T-helper 1 cell treated with Interleukin-12 subunit alpha and Interleukin-12 subunit beta and Interleukin-4 antibody, amounts not matched to agents 30 μg/mL and 1 μg/mL, for 36 hours (primary cell): ENCODE results near the gene MARK4.

Experiments
- H3K27ac Mint-ChIP-seq: one replicate; pipeline ENCODE4 v1.8.0; 2021; ENCODE audit warnings: mild to moderate bottlenecking, mixed read lengths
- H3K27me3 Mint-ChIP-seq: one replicate; pipeline ENCODE4 v1.8.0; 2021; ENCODE audit warnings: low read depth, mixed read lengths
- H3K36me3 Mint-ChIP-seq: one replicate; pipeline ENCODE4 v1.8.0; 2021; ENCODE audit warnings: low read depth, mixed read lengths
- H3K4me1 Mint-ChIP-seq: one replicate; pipeline ENCODE4 v1.8.0; 2021; ENCODE audit warnings: low read depth, mixed read lengths
- H3K4me3 Mint-ChIP-seq: one replicate; pipeline ENCODE4 v1.8.0; 2021; ENCODE audit warnings: mild to moderate bottlenecking, moderate library complexity, mixed read lengths
- H3K9me3 Mint-ChIP-seq: one replicate; pipeline ENCODE4 v1.8.0; 2021; ENCODE audit warnings: mixed read lengths

Gene MARK4

DNA sequence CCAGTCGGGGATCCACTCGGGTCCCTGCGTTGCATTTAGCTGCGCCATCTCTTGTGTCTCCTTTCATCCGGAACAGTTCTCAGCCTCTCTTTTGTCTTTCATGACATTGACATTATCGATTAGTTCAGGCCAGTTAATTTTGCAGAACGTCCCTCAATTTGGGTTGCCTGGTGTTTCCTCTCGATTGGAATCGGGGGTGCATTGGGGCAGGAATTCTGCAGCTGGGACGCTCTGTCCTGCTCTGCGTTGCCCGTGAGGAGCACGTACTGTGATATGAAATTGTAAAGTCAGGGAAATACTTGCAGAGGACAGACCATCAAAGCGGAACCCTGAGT lies 22.4 kb downstream of the MARK4 start:
- Mint-ChIP-seq H3K4me3 (no peak overlapping the region), H3K36me3 (peaks cover 4% of the 10 kb centered on the region), H3K9me3 (no peaks in the 10 kb centered on the region)

DNA sequence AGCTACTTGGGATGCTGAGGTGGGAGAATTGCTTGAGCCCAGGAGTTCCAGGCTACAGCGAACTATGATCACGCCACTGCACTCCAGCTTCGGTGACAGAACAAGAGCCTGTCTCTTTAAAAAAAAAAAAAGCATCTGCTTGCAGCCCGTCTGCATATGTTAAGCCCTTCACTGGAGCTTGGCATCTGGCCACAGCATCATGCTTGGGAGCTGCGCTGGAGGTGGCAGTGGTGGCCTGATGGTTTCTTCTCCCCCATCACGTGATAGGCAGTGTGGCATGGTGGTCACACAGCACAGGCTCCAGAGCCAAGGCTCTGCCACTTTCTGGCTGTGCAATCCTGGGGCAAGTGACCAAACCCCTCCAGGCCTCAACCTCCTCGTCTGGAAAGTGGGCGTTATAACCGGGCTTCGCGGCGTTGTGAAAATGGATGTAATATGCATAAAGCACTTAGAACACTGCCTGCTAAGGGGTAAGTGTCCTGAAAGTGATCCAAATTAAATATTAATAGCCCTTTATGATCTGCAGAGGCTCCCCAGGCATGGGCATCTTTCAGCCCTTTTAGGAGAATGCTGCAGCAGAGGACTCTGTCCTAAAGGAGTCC lies 24.4 kb downstream of the MARK4 start:
- no peaks in the 10 kb centered on the region for H3K9me3 Mint-ChIP-seq
- H3K36me3 Mint-ChIP-seq, result peaks cover 4% of the 10 kb centered on the region
- peaks cover 2% of the 10 kb centered on the region for H3K4me1 Mint-ChIP-seq
- H3K4me3 Mint-ChIP-seq, result no peak overlapping the region
- H3K27me3 Mint-ChIP-seq, result no peaks in the 10 kb centered on the region
- no peak overlapping the region for H3K27ac Mint-ChIP-seq

More for the DNA sequence above, 22.4 kb downstream of the MARK4 start:
- Mint-ChIP-seq H3K27ac (no peak overlapping the region), H3K4me1 (no peaks in the 10 kb centered on the region), H3K27me3 (no peaks in the 10 kb centered on the region)

DNA sequence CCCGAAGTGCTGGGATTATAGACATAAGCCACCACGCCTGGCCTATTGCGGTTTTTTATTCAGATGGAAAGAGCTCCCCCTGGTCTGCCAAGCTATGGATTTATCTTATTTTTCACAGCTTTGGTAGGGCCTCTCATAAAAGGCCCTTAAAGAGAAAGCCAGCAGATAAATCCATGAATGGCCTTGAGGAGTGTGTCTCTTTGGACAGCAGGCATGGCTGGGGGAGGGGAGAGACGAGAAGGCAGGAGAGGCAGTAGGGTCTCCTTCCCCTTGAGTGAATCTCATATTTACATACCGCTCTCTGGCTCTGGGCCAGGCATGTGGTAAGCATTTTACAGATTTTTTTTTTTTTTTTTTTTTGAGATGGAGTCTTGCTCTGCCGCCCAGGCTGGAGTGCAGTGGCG lies 25.2 kb downstream of the MARK4 start:
- Mint-ChIP-seq H3K4me1 (peaks cover 2% of the 10 kb centered on the region), H3K36me3 (peaks cover 4% of the 10 kb centered on the region), H3K4me3 (no peak overlapping the region), H3K9me3 (no peaks in the 10 kb centered on the region), H3K27me3 (no peaks in the 10 kb centered on the region), H3K27ac (no peak overlapping the region)

DNA sequence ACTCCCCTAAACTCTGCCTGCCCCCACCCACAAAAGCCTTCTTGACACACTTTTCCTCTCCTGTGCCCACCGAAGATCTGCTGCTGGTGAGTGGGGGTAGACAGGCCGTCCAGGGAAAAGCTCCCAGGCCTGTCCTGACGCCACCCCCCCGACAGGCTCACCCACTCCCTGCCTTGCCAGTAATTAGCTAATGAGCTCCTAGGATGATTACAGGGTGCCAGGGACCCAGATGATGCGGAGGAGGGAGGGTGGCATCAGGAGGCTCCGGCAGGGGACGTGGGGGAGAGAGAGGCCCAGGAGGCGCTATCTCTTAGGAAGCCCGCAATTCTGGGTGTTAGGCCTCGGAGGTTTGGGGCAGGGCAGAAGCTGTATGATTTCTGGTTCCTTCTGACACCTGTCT lies 27.0 kb downstream of the MARK4 start:
- peaks cover 2% of the 10 kb centered on the region for H3K4me1 Mint-ChIP-seq
- H3K27me3 Mint-ChIP-seq, result no peaks in the 10 kb centered on the region
- H3K27ac Mint-ChIP-seq, result no peak overlapping the region
- H3K36me3 Mint-ChIP-seq, result peaks cover 4% of the 10 kb centered on the region
- no peaks in the 10 kb centered on the region for H3K9me3 Mint-ChIP-seq
- H3K4me3 Mint-ChIP-seq, result no peak overlapping the region

DNA sequence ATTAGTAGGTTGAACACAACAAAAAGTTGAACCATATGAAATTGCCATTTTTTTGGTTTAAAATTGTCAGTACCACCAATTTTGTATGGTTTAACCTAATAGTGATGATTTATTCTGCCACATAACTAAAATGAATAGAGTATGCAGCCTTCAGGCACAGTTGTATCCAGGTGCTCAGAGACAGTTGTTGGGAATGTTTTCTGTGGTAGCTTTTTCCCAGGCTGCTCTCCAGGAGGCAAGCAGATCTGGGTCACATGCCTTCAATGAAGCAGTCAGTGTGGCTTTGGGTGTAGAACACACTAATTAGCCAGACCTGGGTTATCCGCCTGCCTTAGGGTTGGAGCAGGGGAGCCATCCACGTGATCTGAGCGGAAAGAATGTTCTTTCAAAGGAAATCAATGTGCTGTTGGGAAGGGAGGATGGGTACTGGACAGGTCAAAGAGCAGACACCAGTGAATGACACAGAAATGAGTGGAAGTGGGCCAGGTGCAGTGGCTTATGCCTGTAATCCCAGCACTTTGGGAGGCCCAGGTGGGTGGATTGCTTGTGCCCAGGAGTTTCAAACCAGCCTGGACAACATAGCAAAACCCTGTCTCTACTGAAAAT lies 28.6 kb downstream of the MARK4 start:
- peaks cover 10% of the 10 kb centered on the region for H3K36me3 Mint-ChIP-seq
- H3K27ac Mint-ChIP-seq, result no peak overlapping the region

DNA sequence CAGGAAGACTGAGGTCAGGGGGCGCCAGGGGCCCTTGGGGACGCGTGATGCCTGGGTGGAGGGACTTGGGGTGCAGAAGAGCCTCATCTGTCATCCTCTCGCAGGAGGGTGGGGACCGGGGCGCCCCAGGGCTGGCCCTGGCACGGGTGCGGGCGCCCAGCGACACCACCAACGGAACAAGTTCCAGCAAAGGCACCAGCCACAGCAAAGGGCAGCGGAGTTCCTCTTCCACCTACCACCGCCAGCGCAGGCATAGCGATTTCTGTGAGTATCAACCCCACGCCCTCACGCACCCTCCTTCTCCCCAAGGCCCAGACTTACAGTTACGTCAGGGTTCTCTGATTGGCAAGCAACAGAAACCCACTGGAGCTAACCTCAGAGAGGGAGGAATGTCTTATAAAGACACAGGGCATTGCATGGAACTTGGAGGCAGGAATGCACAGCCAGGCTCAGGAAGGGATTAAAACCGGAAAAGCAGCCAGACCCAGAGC lies 29.4 kb downstream of the MARK4 start:
- Mint-ChIP-seq H3K27me3 (no peaks in the 10 kb centered on the region), H3K27ac (no peak overlapping the region), H3K4me3 (no peak overlapping the region), H3K36me3 (peaks cover 10% of the 10 kb centered on the region), H3K9me3 (no peaks in the 10 kb centered on the region), H3K4me1 (peaks cover 2% of the 10 kb centered on the region)

More for the DNA sequence above, 28.6 kb downstream of the MARK4 start:
- H3K4me3 Mint-ChIP-seq, result no peak overlapping the region
- H3K4me1 Mint-ChIP-seq, result peaks cover 2% of the 10 kb centered on the region
- no peaks in the 10 kb centered on the region for H3K9me3 Mint-ChIP-seq
- H3K27me3 Mint-ChIP-seq, result no peaks in the 10 kb centered on the region

DNA sequence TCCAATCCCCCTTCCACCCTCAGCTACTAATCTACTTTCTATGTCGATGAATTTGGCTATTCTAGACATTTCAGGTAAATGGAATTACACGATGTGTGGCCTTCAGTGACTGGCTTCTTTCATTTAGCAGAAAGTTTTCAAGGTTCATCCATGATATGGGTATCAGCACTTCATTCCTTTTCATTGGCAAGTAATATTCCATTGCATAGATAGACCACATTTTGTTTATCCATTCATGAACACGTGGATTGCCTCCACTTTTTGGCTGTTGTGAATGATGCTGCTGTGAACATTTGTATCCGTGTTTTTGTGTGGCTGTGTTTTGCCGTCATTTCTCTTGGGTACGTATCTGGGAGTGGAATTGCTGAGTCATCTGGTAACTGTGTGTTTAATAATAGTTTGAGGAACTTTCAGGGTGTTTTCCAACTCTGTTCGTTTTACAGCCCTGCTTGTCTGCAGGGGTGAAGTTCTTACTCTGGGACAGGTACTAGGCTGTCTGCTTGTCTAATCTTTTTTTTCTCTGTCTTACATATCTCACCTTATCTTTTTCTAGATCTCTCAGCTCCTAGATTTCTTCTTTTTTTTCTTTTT lies 32.5 kb downstream of the MARK4 start:
- no peaks in the 10 kb centered on the region for H3K27me3 Mint-ChIP-seq
- H3K27ac Mint-ChIP-seq, result no peak overlapping the region
- peaks cover 11% of the 10 kb centered on the region for H3K36me3 Mint-ChIP-seq
- no peak overlapping the region for H3K4me3 Mint-ChIP-seq
- H3K9me3 Mint-ChIP-seq, result no peaks in the 10 kb centered on the region
- peaks cover 2% of the 10 kb centered on the region for H3K4me1 Mint-ChIP-seq

DNA sequence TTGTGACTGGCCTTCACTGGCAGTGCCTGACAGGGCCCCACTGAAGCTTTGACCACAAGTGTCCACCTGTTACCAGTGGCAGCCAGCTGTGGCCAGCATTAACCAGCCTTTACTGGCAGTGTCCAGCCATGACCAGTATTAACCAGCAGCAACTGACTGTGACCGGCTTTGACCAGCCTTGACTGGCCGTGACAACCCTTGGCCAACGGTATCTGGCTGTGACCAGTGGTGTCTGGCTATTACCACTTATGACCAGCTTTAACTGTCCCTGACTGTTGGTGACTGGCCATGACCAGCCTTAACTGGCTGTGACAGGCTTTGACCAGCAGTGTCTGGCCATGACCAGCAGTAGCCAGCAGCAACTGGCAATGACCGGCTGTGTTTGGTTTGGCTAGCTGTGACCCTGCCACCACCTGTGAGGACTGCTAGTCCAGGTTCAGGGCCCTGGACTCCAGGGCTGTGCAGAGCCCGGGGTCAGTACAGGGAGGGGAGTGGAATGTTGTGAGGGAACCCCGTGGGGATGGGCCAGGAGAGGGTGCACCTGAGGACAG lies 39.4 kb downstream of the MARK4 start:
- Mint-ChIP-seq H3K4me1 (no peaks in the 10 kb centered on the region), H3K9me3 (no peaks in the 10 kb centered on the region), H3K27ac (no peak overlapping the region), H3K36me3 (peaks cover 17% of the 10 kb centered on the region), H3K4me3 (no peak overlapping the region), H3K27me3 (no peaks in the 10 kb centered on the region)

DNA sequence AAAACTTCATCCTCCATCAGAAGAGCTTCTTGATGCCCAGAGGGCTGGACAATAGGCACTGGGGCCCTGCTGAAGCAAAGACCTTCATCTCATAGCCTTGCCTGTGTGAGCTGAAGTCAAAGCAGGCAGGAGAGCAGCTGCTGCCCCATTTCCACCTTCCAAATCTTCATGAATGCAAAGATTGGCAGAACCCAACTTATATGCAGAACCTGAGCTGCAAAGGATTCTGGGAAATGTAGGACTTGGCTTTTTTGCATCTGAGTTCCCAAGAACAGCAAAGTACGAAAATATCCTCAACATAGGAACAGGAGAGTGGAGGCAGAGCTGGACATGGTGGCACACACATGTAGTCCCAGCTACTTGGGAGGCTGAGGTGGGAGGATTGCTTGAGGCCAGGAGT lies 40.8 kb downstream of the MARK4 start:
- Mint-ChIP-seq H3K27me3 (no peaks in the 10 kb centered on the region), H3K36me3 (peaks cover 15% of the 10 kb centered on the region), H3K4me1 (no peaks in the 10 kb centered on the region), H3K9me3 (no peaks in the 10 kb centered on the region), H3K4me3 (no peak overlapping the region), H3K27ac (no peak overlapping the region)

DNA sequence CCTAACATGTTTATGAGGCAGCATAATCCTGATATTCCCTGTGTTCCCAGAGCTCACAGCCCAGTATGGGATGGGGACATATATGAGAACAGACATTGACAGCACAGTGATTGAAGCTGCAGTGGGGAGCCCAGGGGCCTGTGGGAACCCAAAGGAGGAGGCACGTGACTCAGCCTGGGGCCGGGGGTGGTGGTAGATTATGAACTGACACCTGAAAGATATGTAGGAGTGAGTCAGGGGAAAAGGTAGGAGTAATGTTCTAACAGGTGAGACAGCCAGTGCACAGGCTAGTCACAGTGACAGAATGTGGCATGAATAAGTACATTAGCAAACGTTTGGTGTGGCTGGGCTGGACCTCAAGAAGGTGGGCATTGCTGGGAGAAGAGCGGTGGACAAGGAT lies 42.6 kb downstream of the MARK4 start:
- Mint-ChIP-seq H3K36me3 (peaks cover 13% of the 10 kb centered on the region), H3K27me3 (no peaks in the 10 kb centered on the region), H3K27ac (no peak overlapping the region), H3K4me1 (no peaks in the 10 kb centered on the region), H3K9me3 (no peaks in the 10 kb centered on the region), H3K4me3 (no peak overlapping the region)

DNA sequence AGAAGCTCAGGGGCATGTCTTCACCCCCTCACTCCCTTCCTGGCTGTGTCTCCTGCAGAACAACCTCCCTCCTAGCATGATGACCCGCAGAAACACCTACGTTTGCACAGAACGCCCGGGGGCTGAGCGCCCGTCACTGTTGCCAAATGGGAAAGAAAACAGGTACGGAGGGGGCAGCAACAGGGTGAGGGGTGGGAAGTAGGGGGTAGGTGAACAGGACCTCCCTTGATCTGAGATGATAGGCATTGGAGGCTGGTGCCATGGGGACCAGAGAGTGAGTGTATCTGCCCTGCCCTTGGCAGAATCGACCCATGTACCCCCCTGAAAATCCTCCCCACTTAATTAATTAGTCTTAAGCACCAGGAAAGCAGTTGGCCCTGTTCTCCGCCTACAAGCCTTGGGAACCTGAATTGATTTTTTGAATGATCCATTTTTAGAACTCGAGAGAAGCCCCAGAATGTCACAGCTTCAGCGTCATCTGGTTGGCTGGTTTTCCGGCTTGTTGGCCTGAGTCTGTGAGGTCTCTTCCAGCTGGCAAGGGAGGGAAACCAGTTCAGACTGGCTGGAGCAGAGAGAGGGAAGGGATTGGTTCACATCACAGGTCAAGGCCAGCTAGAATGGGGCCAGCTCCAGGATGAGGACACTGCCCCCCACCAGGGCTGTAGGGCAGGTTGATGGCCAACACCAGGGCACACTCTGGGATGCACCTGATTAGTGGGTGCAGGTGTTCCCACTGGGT lies 43.4 kb downstream of the MARK4 start:
- H3K27me3 Mint-ChIP-seq, result no peaks in the 10 kb centered on the region
- no peak overlapping the region for H3K4me3 Mint-ChIP-seq
- H3K9me3 Mint-ChIP-seq, result no peaks in the 10 kb centered on the region
- peaks cover 10% of the 10 kb centered on the region for H3K36me3 Mint-ChIP-seq
- H3K4me1 Mint-ChIP-seq, result no peaks in the 10 kb centered on the region
- no peak overlapping the region for H3K27ac Mint-ChIP-seq

DNA sequence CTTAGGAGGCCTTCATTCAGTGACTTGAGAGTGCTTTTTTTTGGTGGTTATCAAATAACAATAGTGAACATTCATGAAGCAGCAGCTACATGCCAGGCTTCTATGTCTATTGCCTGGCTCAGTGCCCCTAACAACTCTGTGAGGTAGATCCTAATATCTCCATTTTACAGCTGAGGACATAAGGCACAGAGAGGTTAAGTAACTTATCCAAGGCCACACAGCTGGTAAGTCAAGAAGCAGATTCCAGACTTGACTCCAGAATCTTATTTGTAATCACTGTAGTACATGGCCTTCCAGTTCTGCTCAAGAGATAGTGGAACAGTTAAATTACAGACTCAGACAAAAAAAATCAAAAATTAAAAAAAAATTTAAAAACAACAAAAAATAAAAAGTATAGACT lies 44.8 kb downstream of the MARK4 start:
- Mint-ChIP-seq H3K27ac (no peak overlapping the region), H3K36me3 (peaks cover 10% of the 10 kb centered on the region), H3K4me3 (no peak overlapping the region), H3K9me3 (no peaks in the 10 kb centered on the region), H3K27me3 (no peaks in the 10 kb centered on the region), H3K4me1 (no peaks in the 10 kb centered on the region)

DNA sequence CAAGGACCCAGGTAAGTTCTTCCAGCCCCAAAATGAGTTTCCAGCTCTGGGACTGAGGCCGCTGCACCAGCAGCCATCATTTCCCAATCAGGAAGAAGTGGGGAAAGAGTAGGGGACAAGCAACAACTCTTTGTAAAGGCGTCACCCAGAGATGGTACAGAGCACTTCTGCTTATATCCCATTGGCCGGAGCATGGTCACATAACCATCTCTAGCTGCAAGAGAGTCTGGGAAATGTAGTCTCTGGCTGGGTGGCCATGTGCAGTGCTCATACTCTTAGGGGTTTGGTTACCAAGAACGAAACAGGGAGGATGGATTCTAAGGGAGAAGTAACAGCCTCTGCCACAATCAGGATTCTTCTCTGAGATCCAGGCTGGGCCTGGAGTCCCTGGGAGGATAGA lies 45.3 kb downstream of the MARK4 start:
- Mint-ChIP-seq H3K9me3 (no peaks in the 10 kb centered on the region), H3K4me3 (no peak overlapping the region), H3K4me1 (no peaks in the 10 kb centered on the region), H3K27ac (no peak overlapping the region), H3K36me3 (peaks cover 9% of the 10 kb centered on the region), H3K27me3 (no peaks in the 10 kb centered on the region)

DNA sequence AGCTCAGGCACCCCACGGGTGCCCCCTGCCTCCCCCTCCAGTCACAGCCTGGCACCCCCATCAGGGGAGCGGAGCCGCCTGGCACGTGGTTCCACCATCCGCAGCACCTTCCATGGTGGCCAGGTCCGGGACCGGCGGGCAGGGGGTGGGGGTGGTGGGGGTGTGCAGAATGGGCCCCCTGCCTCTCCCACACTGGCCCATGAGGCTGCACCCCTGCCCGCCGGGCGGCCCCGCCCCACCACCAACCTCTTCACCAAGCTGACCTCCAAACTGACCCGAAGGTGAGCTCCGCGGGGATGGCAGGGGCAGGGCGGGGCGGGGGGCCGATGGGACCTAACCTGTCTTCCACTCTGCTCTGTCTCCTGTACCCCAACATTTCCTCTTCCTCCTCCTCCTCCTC lies 46.6 kb downstream of the MARK4 start:
- Mint-ChIP-seq H3K27ac (no peak overlapping the region), H3K4me3 (no peak overlapping the region), H3K27me3 (no peaks in the 10 kb centered on the region), H3K36me3 (peaks cover 4% of the 10 kb centered on the region), H3K9me3 (no peaks in the 10 kb centered on the region), H3K4me1 (no peaks in the 10 kb centered on the region)

DNA sequence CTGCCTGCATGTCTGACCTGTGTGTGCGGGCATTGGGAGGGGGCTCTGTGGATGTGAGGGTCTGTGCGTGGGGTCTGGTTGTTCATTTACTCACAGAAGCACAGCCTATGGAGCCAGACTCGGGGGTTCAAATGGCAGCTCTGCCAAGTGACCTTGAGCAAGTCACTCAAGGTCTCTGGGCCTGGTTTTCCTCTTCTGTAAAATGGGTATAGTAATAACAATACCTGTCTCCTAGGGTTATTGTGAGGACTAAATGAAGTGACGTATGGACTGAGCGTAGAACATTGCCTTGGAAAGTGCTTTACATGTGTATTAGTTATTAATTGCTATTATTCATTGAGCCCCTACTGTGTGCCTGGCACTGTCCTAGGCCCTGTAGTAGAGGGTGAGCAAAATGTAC lies 47.2 kb downstream of the MARK4 start:
- no peak overlapping the region for H3K27ac Mint-ChIP-seq
- no peaks in the 10 kb centered on the region for H3K9me3 Mint-ChIP-seq
- H3K36me3 Mint-ChIP-seq, result peaks cover 4% of the 10 kb centered on the region
- no peaks in the 10 kb centered on the region for H3K4me1 Mint-ChIP-seq
- H3K27me3 Mint-ChIP-seq, result no peaks in the 10 kb centered on the region
- H3K4me3 Mint-ChIP-seq, result no peak overlapping the region
